Naive thymus-derived CD8-positive, alpha-beta T cell (primary cell): ENCODE measurements around the gene TYRO3. TPM values are rescaled to one million over a fixed set of nuclear protein-coding genes. Genes with fewer than 3 reads are reported as not detected.
"Not testable (repeated sequence)": the region's sequence is repeated elsewhere in the genome, so short reads cannot be mapped to it uniquely, and the experiment has no call there.

Source experiments
- ATAC-seq, 2 donors: fragments of 150-1000 bp; cut with Tn5 transposase in 1 of 2; sonication (Bioruptor Pico), chemical (Tn5 transposase) in 1 of 2; 1 replicate in 1 of 2; 2 replicates in 1 of 2; pipeline ENCODE4 v1.10.0; 2021; ENCODE audit warnings: mild to moderate bottlenecking in 2 of 2, moderate library complexity in 2 of 2
- POLR2A ChIA-PET: fragments of 350-600 bp; sonication (Branson Sonifier 250); formaldehyde crosslinking; loops from one replicate; lab custom pipeline; 2021; ENCODE audit warnings: antibody characterized with exemption; lab: Charles Lee
- DNase-seq, 10 donors: peaks; one replicate each; pipeline versions ENCODE4 v3.0.0 to v3.0.0-alpha.2; 2020 to 2022
- H3K27ac Mint-ChIP-seq, 10 donors: one replicate each; pipeline ENCODE4 v1.8.0; 2020 to 2022; ENCODE audit warnings: mild to moderate bottlenecking in 10 of 10, mixed read lengths in 10 of 10, moderate library complexity in 4 of 10, inconsistent platforms in 1 of 10
- H3K27me3 Mint-ChIP-seq, 5 donors: one replicate each; pipeline ENCODE4 v1.8.0; 2021 to 2022; ENCODE audit warnings: mixed read lengths in 5 of 5
- H3K36me3 Mint-ChIP-seq, 3 donors: one replicate each; pipeline ENCODE4 v1.8.0; 2020 to 2022; ENCODE audit warnings: mixed read lengths in 3 of 3, mild to moderate bottlenecking in 2 of 3, inconsistent platforms in 1 of 3
- H3K4me1 Mint-ChIP-seq, 4 donors: one replicate each; pipeline ENCODE4 v1.8.0; 2021 to 2022; ENCODE audit warnings: mixed read lengths in 4 of 4
- H3K4me3 Mint-ChIP-seq, 10 donors: one replicate each; pipeline ENCODE4 v1.8.0; 2020 to 2022; ENCODE audit warnings: mild to moderate bottlenecking in 10 of 10, mixed read lengths in 10 of 10, moderate library complexity in 6 of 10, inconsistent platforms in 1 of 10
- H3K9me3 Mint-ChIP-seq, 9 donors: one replicate each; pipeline ENCODE4 v1.8.0; 2020 to 2022; ENCODE audit warnings: mixed read lengths in 9 of 9, mild to moderate bottlenecking in 3 of 9, inconsistent platforms in 1 of 9, moderate library complexity in 1 of 9
- polyA plus RNA-seq, 3 donors: library from polyadenylated mRNA; unstranded; fragments of 300-500 nt; fragmentation: Illumina TruSeq; gene quantifications; one replicate each; pipeline ENCODE4 v1.2.3, GENCODE V29; 2021
- total RNA-seq, 8 experiments: library from RNA in 2 of 8; stranded (reverse) in 2 of 8; gene quantifications; one replicate each; pipeline ENCODE4 v1.2.3 and lab custom pipeline; 2021 to 2026

TYRO3 gene
- total and polyA plus RNA-seq, 5 experiments from 2014 or later, result 0.05 TPM; not detected in 4

- Mint-ChIP-seq H3K36me3 (no peaks in the 10 kb centered on the region), H3K4me3 (no peak overlapping the region), H3K4me1 (no peaks in the 10 kb centered on the region), H3K27ac (no peak overlapping the region), H3K9me3 (no peaks in the 10 kb centered on the region), H3K27me3 (peaks cover 8 to 28% (median 10%) of the 10 kb centered on the region in 5 donors)
- no peak for DNase-seq
- POLR2A ChIA-PET, result interaction anchor here (0.7 kb wide), 1 partner anchor 834 kb away, joined by 4 read pairs; no protein-coding TSS in a partner anchor
- no peak for ATAC-seq
These were observed 19.8 kb downstream of the TYRO3 start for GRCh38 chr15:41578736-41579383.

DNA sequence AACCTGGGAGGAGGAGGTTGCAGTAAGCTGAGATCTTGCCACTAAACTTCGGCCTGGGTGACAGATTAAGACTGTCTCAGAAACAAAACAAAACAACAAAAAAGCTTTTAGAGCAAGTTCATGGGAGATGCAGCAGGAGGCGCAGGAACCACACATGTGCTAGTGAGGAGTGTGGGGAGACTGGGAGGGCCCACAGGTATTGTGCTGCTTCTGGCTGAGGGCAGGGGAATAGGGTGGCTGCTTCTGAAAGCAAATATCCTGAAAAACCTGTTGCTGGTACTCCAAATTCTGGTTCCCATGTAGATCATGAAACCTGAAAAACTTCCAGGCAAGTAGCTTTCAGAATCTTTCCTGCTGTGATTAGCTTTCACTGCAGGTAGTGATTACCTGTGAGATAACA is 22.1 kb downstream of the TYRO3 start:
- Mint-ChIP-seq H3K27ac (no peak overlapping the region), H3K27me3 (peaks cover 17 to 40% (median 21%) of the 10 kb centered on the region in 5 donors), H3K36me3 (peaks cover 0 to 2% (median 0%) of the 10 kb centered on the region in 3 donors), H3K4me3 (no peak overlapping the region), H3K9me3 (no peaks in the 10 kb centered on the region), H3K4me1 (peaks cover 5 to 8% (median 6%) of the 10 kb centered on the region in 4 donors)
- ATAC-seq, result no peak
- no peak for DNase-seq
- POLR2A ChIA-PET, result interaction anchor here (0.6 kb wide), 1 partner anchor 46 kb away, joined by 3 read pairs; no protein-coding TSS in a partner anchor

DNA sequence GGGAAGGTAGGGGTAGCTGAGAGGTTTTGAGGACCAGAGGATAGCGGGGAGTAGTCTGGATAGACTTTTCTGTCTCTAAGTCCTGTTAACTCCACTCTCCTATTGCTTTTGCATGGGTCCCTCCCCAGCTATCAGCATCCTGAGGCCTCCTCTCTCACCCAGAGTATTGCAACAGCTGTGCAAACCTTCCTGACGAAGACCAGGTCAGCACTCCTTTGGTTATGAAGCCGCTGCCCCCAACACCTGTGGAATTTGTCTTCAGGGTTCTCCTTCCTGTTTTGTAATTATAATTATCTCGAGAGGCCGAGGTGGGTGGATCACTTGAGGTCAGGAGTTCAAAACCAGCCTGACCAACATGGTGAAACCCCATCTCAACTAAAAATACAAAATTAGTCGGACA is 24.8 kb downstream of the TYRO3 start:
- POLR2A ChIA-PET, result no interaction called here
- H3K36me3 Mint-ChIP-seq, result peaks cover 0 to 2% (median 0%) of the 10 kb centered on the region in 3 donors
- ATAC-seq, result no peak

DNA sequence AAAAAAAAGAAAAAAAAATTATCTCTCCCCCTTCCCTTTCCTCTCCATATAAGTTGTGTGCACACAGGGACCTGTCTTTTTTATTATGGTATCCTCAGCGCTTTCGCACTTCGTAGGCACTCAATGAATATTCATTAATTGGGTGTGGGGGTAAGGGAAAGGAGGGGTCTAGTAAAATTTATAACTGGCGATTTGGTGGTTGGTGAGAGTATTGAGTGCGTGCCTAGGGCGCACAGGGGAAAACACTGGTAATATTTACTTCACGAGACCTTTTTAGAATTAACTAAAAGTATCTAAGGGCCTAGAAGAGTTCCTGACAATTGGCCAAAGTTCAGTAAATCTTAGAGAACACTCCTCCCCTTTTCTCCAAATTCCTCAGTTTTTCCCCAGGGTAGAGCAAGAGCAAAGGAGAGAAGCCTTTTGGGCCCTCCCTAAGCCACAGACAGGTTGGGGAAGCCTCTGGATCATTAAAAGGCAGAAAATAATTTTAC is 25.7 kb downstream of the TYRO3 start:
- Mint-ChIP-seq H3K27me3 (peaks cover 19 to 46% (median 30%) of the 10 kb centered on the region in 5 donors), H3K4me3 (peak overlapping the region; percentile 57 to 80 (median 75)), H3K27ac (no peak overlapping the region), H3K4me1 (peaks cover 5 to 8% (median 6%) of the 10 kb centered on the region in 4 donors), H3K36me3 (peaks cover 0 to 2% (median 0%) of the 10 kb centered on the region in 3 donors), H3K9me3 (no peaks in the 10 kb centered on the region)
- DNase-seq, result no peak
- peak in 1 of 2 donors; percentile 12 for ATAC-seq
- POLR2A ChIA-PET, result no interaction called here

More for the DNA sequence above, 24.8 kb downstream of the TYRO3 start:
- no peak for DNase-seq
- Mint-ChIP-seq H3K9me3 (no peaks in the 10 kb centered on the region), H3K27me3 (peaks cover 19 to 46% (median 30%) of the 10 kb centered on the region in 5 donors), H3K27ac (no peak overlapping the region), H3K4me3 (peak overlapping the region in 1 of 10 donors; percentile 15), H3K4me1 (peaks cover 5 to 8% (median 6%) of the 10 kb centered on the region in 4 donors)

- peaks cover 5 to 8% (median 6%) of the 10 kb centered on the region in 4 donors for H3K4me1 Mint-ChIP-seq
- H3K27ac Mint-ChIP-seq, result peak overlapping the region in 1 of 10 donors; percentile 29
- peak overlapping the region; percentile 71 to 86 (median 80) for H3K4me3 Mint-ChIP-seq
- H3K9me3 Mint-ChIP-seq, result no peaks in the 10 kb centered on the region
- POLR2A ChIA-PET, result interaction anchor here (0.6 kb wide), 1 partner anchor 113 kb away, joined by 3 read pairs; no protein-coding TSS in a partner anchor
- ATAC-seq (peak; percentile 75 to 79), DNase-seq (peak in 6 of 10 donors; percentile 6 to 28 (median 17))
- H3K27me3 Mint-ChIP-seq, result peaks cover 19 to 46% (median 30%) of the 10 kb centered on the region in 5 donors
- H3K36me3 Mint-ChIP-seq, result peaks cover 0 to 2% (median 0%) of the 10 kb centered on the region in 3 donors
These were observed 26.4 kb downstream of the TYRO3 start for GRCh38 chr15:41585127-41586047.

DNA sequence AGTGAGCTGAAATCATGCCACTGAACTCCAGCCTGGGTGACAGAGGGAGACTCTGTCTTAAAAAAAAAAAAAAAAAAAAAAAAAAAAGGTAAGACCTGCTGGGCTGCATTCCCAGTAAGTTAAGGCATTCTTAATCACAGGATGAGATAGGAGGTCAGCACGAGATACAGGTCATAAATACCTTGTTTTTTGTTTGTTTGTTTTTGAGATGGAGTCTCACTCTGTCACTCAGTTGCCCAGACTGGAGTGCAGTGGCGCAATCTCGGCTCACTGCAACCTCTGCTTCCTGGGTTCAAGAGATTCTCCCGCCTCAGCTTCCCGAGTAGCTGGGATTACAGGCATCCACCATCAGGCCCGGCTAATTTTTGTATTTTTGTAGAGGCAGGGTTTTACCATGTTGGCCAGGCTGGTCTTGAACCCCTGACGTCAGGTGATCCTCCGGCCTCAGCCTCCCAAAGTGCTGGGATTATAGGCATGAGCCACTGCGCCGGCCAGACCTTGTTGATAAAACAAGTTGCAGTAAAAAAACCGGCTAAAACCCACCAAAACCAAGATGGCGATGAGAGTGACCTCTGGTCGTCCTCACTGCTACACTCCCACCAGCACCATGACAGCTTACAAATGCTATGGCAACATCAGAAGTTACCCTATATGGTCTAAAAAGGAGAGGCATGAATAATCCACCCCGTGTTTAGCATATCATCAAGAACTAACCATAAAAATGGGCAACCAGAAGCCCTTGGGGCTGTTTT is 27.7 kb downstream of the TYRO3 start:
- H3K27me3 Mint-ChIP-seq, result peaks cover 18 to 46% (median 31%) of the 10 kb centered on the region in 5 donors
- POLR2A ChIA-PET, result not testable (repeated sequence)

DNA sequence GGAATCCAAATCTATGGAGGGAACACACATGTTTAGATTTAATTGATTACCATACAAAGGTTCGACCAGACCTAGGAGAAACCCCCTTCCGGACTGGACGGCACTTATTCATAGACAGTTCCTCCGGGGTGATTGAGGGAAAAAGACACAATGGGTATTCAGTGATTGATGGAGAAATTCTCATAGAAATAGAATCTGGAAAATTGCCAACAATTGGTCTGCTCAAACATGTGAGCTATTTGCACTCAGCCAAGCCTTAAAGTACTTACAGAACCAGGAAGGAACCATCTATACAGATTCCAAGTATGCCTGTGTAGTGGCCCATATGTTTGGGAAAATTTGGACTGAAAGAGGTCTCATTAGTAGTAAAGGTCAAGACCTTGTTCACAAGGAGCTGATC is 30.0 kb downstream of the TYRO3 start:
- H3K27ac Mint-ChIP-seq, POLR2A ChIA-PET, H3K9me3 Mint-ChIP-seq, H3K4me1 Mint-ChIP-seq, ATAC-seq, DNase-seq, H3K36me3 Mint-ChIP-seq, H3K4me3 Mint-ChIP-seq: not testable (repeated sequence)
- H3K27me3 Mint-ChIP-seq, result peaks cover 10 to 35% (median 25%) of the 10 kb centered on the region in 5 donors

More for the DNA sequence above, 27.7 kb downstream of the TYRO3 start:
- DNase-seq, H3K27ac Mint-ChIP-seq, H3K4me3 Mint-ChIP-seq, H3K36me3 Mint-ChIP-seq, ATAC-seq, H3K9me3 Mint-ChIP-seq, H3K4me1 Mint-ChIP-seq: not testable (repeated sequence)

GRCh38 chr15:41589571-41589970 is 30.6 kb downstream of the TYRO3 start:
- DNase-seq, H3K9me3 Mint-ChIP-seq, H3K4me3 Mint-ChIP-seq, POLR2A ChIA-PET, H3K27ac Mint-ChIP-seq, H3K4me1 Mint-ChIP-seq, ATAC-seq, H3K36me3 Mint-ChIP-seq: not testable (repeated sequence)
- H3K27me3 Mint-ChIP-seq, result peaks cover 9 to 29% (median 24%) of the 10 kb centered on the region in 5 donors

GRCh38 chr15:41591217-41591616 is 32.2 kb downstream of the TYRO3 start:
- POLR2A ChIA-PET, H3K27ac Mint-ChIP-seq, H3K4me3 Mint-ChIP-seq, H3K4me1 Mint-ChIP-seq, DNase-seq, ATAC-seq, H3K36me3 Mint-ChIP-seq, H3K9me3 Mint-ChIP-seq: not testable (repeated sequence)
- peaks cover 2 to 17% (median 14%) of the 10 kb centered on the region in 5 donors for H3K27me3 Mint-ChIP-seq

DNA sequence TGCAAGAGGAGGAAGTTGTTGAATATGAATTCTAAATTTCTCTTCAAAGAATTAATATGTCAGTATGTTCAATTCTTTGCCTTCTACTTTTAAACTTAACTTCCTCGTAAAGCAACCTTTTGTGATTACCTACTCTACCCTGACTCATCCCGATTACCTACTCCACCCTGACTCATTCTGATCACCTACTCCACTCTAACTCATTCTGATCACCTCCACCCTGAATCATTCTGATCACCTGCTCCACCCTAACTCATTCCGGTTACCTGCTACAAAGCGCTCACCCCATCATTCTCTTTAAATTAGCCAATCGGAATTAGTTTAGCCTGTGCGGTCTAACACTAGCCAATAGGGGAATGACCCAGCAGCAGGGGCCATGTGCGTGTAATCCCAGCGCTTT is 33.7 kb downstream of the TYRO3 start:
- DNase-seq, H3K36me3 Mint-ChIP-seq, H3K4me1 Mint-ChIP-seq, H3K27ac Mint-ChIP-seq, H3K4me3 Mint-ChIP-seq, ATAC-seq, H3K27me3 Mint-ChIP-seq, POLR2A ChIA-PET, H3K9me3 Mint-ChIP-seq: not testable (repeated sequence)

GRCh38 chr15:41594801-41595746 is 36.1 kb downstream of the TYRO3 start:
- Mint-ChIP-seq H3K9me3 (no peaks in the 10 kb centered on the region), H3K4me1 (no peaks in the 10 kb centered on the region), H3K27ac (no peak overlapping the region), H3K4me3 (no peak overlapping the region), H3K27me3 (peaks cover 0 to 13% (median 4%) of the 10 kb centered on the region in 5 donors), H3K36me3 (no peaks in the 10 kb centered on the region)
- DNase-seq (no peak), ATAC-seq (no peak)
- POLR2A ChIA-PET, result interaction anchor here (0.7 kb wide), 1 partner anchor 178 kb away, joined by 4 read pairs; no protein-coding TSS in a partner anchor
